22Rv1 (cell line): Measurements from ENCODE around the gene UPK1A.
"Not testable (repeated sequence)": the region's sequence is repeated elsewhere in the genome, so short reads cannot be mapped to it uniquely, and the experiment has no call there.

Experiments used
- H3K27ac ChIP-seq: fragments of 450-650 bp; 2 replicates; pipeline ENCODE4 v1.5.1; 2017
- CTCF ChIP-seq: fragments of 450-650 bp; IDR thresholded peaks from 2 replicates; pipeline ENCODE4 v1.5.1; 2017; ENCODE audit warnings: mild to moderate bottlenecking
- ZFX ChIP-seq: fragments of 450-650 bp; IDR thresholded peaks from 2 replicates; pipeline ENCODE4 v1.6.1; 2017; ENCODE audit warnings: antibody characterized with exemption, borderline replicate concordance

The UPK1A gene

GRCh38 chr19:35645680-35646511, 20.4 kb upstream of the UPK1A start:
- no peak for TF ChIP-seq ZFX
- TF ChIP-seq CTCF: no peak
- H3K27ac ChIP-seq: peak overlapping the region; percentile 91

- TF ChIP-seq ZFX: no peak
- no peak for TF ChIP-seq CTCF
- peak within 1 kb of the TSS; percentile 70 for H3K27ac ChIP-seq
Observed at GRCh38 chr19:35648017-35648961, 18.0 kb upstream of the UPK1A start, which contains the start of gene COX6B1. Gene COX6B1, plus strand, starts transcription at chr19:35648323. Its CDS starts 2,921 bp downstream, at chr19:35651244.

GRCh38 chr19:35650581-35650980, 15.7 kb upstream of the UPK1A start:
- no peak for TF ChIP-seq ZFX
- TF ChIP-seq CTCF: no peak
- H3K27ac ChIP-seq: no peak overlapping the region

GRCh38 chr19:35654828-35655227, 11.5 kb upstream of the UPK1A start:
- H3K27ac ChIP-seq: not testable (repeated sequence)

GRCh38 chr19:35655600-35655999, 10.7 kb upstream of the UPK1A start:
- no peak for TF ChIP-seq CTCF
- no peak for TF ChIP-seq ZFX
- H3K27ac ChIP-seq: no peak overlapping the region

- no peak overlapping the region for H3K27ac ChIP-seq
- no peak for TF ChIP-seq CTCF
- TF ChIP-seq ZFX: no peak
Observed at GRCh38 chr19:35656700-35657099, 9.6 kb upstream of the UPK1A start.

GRCh38 chr19:35657904-35658700, 8.2 kb upstream of the UPK1A start:
- TF ChIP-seq CTCF: 0 out of 2 replicates have a peak, but pooled peaks have one; percentile 4
- TF ChIP-seq ZFX: no peak

More at GRCh38 chr19:35657904-35658700, 8.2 kb upstream of the UPK1A start:
- no peak overlapping the region for H3K27ac ChIP-seq
